PFSK-1 (cell line): ENCODE measurements around the gene TTC38.

Experiments
- POLR2AphosphoS5 ChIP-seq: IDR thresholded peaks from 2 replicates; pipeline ENCODE4 v1.6.1; 2012; ENCODE audit warnings: low read depth, mild to moderate bottlenecking, control low read depth, low read length, moderate library complexity
- TF ChIP-seq, protein P1 (sequence below), 2 experiments: IDR thresholded peaks; 2 replicates each; pipeline versions ENCODE4 v1.6.1 to v1.8.0; 2011 to 2012; ENCODE audit warnings: low read depth in 2 of 2, low read length in 2 of 2, control low read depth in 1 of 2, inconsistent platforms in 1 of 2, mild to moderate bottlenecking in 1 of 2, moderate library complexity in 1 of 2; ENCODE audit not compliant: insufficient read depth in 1 of 2

DNA sequence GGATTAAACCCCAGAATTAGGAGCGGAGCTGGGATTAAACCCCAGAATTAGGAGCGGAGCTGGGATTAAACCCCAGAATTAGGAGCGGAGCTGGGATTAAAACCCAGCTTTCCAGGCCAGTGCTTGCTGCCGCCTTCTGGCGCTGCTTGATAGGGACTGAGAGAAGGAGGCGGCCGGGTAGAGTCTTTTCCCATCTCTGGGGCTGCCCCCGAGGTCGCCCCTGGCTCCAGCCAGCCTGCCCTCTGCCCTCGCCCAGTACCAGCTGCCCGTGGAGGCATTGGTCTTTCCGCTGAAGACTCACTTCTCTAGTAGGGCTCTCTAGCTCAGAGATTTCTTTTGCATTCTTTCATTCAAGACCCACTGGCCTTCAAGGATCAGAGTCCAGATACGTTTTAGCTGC lies 72.9 kb downstream of the TTC38 start:
- no peak for TF ChIP-seq POLR2AphosphoS5
- TF ChIP-seq, protein P1, sequence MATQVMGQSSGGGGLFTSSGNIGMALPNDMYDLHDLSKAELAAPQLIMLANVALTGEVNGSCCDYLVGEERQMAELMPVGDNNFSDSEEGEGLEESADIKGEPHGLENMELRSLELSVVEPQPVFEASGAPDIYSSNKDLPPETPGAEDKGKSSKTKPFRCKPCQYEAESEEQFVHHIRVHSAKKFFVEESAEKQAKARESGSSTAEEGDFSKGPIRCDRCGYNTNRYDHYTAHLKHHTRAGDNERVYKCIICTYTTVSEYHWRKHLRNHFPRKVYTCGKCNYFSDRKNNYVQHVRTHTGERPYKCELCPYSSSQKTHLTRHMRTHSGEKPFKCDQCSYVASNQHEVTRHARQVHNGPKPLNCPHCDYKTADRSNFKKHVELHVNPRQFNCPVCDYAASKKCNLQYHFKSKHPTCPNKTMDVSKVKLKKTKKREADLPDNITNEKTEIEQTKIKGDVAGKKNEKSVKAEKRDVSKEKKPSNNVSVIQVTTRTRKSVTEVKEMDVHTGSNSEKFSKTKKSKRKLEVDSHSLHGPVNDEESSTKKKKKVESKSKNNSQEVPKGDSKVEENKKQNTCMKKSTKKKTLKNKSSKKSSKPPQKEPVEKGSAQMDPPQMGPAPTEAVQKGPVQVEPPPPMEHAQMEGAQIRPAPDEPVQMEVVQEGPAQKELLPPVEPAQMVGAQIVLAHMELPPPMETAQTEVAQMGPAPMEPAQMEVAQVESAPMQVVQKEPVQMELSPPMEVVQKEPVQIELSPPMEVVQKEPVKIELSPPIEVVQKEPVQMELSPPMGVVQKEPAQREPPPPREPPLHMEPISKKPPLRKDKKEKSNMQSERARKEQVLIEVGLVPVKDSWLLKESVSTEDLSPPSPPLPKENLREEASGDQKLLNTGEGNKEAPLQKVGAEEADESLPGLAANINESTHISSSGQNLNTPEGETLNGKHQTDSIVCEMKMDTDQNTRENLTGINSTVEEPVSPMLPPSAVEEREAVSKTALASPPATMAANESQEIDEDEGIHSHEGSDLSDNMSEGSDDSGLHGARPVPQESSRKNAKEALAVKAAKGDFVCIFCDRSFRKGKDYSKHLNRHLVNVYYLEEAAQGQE (IDR thresholded peaks at IDR 0.05; ENCODE audit: insufficient read depth in 1 of 2, low read depth in 2 of 2, low read length in 2 of 2), result no peak
